ENCODE data around the gene WDR62.
A peak's percentile ranks its signal among the peaks of the same experiment; 100 is the strongest.
"Not testable (repeated sequence)": the region's sequence is repeated elsewhere in the genome, so short reads cannot be mapped to it uniquely, and the experiment has no call there.

WDR62 gene

DNA sequence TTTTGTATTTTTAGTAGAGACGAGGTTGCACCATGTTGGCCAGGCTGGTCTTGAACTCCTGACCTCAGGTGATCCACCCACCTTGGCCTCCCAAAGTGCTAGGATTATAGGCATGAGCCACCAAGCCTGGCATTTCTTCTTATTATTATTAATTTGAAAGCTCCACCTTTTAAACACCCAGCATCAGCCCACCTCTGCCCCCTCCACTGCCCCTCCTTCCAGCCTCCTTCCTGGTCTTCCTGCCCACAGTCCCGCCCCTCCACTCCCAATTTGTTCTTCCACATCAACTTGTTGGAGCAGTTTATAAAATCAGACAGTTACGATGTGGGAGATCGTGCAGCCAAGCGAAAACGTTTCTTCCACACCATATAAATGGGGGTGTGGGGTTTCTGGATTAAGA, 14.2 kb upstream of the WDR62 start:
- no peak for DNase-seq (ENCODE audit: low read depth)

- not testable (repeated sequence) for DNase-seq (ENCODE audit: low read depth)
Observed at GRCh38 chr19:36041092-36041491, 13.6 kb upstream of the WDR62 start.

DNA sequence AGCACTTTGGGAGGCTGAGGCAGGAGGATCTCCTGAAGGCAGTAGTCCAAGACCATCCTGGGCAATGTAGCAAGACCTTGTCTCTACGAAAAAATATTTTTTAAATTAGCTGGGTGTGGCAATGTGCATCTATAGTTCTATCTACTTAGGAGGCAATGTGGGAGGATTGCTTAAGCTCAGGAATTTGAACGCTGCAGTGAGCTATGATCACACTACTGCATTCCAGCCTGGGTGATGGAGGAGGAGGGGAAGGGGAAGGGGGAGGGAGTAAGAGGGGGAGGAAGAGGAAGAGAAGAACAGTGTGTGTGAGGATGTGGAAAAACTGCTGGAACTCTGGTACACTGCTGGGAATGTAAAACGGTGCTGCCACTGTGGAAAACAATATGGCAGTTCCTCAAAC, 12.9 kb upstream of the WDR62 start:
- DNase-seq (ENCODE audit: low read depth): peak; percentile 45

DNA sequence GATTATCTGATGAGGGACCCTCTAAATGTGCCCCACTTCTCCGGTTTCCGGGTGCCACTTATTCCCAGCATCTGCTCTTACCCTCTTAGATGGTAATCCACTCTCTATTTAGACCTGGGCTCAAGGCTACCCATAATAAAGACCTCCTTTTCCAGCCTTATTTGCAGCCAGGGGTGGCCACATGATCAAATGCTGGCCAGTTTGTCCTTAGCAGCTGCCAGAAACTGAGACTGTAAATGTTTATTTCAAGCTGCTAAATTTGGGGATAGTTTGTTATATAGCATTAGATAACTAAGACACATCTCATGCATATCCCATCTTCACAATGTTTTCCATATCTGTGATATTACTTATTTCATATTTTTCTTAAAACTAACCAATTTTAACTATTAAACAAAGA, 10.7 kb upstream of the WDR62 start:
- no peak for DNase-seq (ENCODE audit: low read depth)

DNA sequence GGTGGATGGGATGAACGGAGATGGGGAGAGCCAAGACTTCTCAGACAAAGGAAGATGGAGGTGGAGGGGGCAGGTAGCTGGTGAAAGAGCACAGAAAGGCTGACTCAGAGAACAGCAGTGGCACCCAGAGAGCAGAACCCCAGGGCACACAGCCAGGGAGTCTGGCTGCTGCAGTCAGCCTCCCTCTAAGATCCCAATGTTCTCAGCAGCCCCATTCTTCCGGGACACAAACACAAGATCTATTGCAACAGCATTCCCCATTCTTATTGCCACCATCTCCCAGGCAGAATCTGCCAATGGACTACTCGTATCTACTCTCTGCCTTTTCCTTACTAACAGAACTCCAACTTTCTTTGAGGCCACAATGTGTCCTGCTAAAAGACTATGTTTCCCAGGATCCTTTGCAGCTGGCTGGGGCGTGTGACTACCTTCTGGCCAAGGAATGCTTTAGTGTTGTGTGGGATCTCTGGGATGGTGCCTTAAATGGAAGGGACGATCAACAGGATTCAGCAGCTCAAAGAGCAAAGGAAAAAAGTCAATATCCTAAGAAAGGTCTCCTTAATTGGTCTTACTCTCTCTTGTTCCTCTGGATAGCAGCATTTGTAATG, 8.2 kb upstream of the WDR62 start:
- DNase-seq (ENCODE audit: low read depth): no peak

GRCh38 chr19:36047835-36048234, 6.9 kb upstream of the WDR62 start:
- no peak for DNase-seq (ENCODE audit: low read depth)

DNA sequence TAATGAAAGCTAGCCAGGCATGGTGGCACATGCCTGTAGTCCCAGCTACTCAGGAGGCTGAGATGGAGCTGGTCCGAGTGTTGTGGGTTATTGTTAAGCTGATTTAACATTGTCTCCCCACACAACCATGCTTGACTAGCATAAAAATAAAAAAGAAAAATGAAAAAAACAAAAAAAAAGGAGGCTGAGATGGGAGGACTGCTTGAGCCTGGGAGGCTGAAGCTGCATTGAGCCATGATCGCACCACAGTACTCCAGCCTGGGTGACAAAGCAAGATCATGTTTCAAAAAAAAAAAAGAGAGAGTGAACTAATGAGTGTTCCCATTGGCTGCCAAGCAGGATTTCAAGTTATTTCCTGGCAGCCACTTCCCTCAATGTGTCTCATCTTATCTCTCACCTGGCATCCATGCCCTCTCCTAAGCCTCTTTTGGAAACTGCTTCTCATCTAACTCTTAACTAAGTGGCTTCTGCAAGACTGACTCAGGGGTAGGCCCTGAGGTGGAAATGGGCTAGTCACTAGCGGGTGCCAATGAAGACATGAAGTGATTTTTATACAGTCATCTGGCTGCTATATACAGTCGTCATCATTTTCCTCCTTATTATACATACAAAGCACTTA, 5.5 kb upstream of the WDR62 start:
- DNase-seq (ENCODE audit: low read depth): no peak

GRCh38 chr19:36051236-36051635, 3.5 kb upstream of the WDR62 start:
- DNase-seq (ENCODE audit: low read depth): no peak

DNA sequence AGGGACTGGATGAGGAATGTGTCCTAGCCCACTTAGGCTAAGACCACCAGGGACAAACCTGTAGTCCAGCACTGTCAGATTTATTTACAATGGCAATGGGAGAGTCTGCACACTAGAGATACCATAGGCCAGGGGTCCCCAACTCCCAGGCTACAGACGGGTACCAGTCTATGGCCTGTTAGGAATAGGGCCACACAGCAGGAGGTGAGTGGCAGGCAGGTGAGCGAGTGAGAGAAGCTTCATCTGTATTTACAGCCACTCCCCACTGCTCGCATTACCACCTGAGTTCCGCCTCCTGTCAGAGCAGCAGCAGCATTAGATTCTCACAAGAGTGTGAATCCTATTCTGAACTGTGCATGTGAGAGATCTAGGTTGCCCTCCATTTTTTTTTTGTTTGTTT, 3.1 kb upstream of the WDR62 start:
- DNase-seq (ENCODE audit: low read depth): no peak

- DNase-seq (ENCODE audit: low read depth): peak; percentile 99
Observed at GRCh38 chr19:36054119-36054732, 471 bp upstream of the WDR62 start, which contains the start of gene THAP8. Gene THAP8, minus strand, starts transcription at chr19:36054285. Its CDS starts 68 bp downstream, at chr19:36054217.

- DNase-seq (ENCODE audit: low read depth): no peak
Observed at GRCh38 chr19:36058481-36059179, 3.9 kb downstream of the WDR62 start.

DNA sequence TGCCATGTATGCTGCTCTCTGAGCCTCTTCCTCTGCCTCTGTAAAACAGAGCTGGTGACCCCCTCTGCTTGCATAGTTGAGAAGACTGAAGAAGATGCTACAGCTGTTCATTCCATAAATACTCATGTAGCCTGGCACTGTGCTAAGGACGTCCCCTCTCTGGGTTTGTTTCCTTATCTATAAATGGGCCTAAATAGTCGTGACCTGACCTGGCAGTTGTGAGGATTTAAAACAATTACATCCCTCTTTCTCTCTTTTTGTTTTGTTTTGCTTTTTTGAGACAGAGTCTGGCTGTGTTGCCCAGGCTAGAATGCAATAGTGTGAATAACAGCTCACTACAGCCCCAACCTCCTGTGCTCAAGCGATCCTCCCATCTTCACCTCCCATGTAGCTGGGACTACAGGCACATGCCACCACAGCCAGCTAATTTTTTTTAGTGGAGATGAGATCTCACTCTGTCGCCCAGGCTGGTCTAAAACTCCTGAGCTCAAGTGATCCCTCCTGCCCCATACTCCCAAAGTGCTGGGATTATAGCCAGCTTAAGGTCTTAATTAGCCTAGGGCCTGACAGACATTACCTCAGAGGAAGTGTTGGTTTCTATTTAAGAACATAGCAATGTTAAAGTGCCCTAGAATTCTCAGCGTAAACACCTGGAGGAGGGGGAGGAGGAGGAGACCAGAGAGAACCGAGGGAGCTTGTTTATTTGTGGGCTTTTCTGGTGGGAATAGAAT, 4.6 kb downstream of the WDR62 start:
- DNase-seq (ENCODE audit: low read depth): no peak

- DNase-seq (ENCODE audit: low read depth): peak; percentile 28
Observed at GRCh38 chr19:36060430-36060829, 5.7 kb downstream of the WDR62 start.

DNA sequence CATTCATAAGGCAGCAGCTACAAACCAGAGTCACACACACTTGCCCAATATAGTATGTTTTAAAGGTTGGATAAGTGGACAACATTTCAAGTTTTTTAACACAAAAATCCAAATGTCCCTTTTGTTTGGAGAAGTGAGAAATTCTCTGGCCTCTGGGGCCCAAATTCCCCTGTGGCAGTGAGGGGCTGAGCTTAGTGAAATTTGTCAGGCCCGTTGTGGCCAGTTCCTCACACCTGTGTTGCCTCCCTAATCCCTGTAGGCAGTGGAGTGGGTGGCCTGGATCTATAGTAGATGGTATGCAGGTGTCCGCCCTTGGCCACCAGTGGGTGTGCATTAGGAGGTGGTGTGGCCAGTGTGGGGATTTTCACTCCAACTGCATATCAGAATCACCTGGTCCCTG, 6.7 kb downstream of the WDR62 start:
- DNase-seq (ENCODE audit: low read depth): no peak

- DNase-seq (ENCODE audit: low read depth): no peak
Observed at GRCh38 chr19:36064826-36065225, 10.1 kb downstream of the WDR62 start.

DNA sequence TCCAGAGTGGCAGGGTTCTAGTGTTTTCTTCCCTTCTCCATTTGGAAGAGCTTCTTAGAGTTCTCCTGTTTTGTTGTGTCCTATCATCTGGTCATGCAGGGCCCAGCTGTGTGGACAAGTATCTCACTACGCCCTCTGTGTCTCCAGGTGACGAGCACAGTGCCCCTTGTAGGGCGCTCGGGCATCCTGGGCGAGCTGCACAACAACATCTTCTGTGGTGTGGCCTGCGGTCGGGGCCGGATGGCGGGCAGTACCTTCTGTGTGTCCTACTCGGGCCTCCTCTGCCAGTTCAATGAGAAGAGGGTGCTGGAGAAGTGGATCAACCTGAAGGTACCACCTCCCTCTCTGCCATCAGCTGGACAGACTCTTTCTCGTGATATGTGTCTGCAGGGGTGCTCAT, 13.0 kb downstream of the WDR62 start:
- DNase-seq (ENCODE audit: low read depth): no peak

DNA sequence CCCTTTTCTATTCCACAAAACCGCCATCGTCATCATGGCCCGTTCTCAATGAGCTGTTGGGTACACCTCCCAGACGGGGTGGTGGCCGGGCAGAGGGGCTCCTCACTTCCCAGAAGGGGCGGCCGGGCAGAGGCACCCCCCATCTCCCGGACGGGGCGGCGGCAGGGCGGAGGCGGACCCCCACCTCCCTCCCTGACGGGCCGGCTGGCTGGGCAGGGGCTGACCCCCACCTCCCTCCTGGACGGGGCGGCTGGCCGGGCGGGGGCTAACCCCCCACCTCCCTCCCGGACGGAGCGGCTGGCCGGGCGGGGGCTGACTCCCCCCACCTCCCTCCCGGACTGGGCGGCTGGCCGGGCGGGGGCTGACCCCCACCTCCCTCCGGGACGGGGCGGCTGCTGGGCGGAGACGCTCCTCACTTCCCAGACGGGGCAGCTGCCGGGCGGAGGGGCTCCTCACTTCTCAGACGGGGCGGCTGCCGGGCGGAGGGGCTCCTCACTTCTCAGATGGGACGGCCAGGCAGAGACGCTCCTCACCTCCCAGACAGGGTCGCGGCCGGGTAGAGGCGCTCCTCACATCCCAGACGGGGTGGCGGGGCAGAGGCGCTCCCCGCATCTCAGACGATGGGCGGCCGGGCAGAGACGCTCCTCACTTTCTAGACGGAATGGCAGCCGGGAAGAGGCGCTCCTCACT, 14.3 kb downstream of the WDR62 start:
- DNase-seq (ENCODE audit: low read depth): not testable (repeated sequence)

- no peak for DNase-seq (ENCODE audit: low read depth)
Observed at GRCh38 chr19:36072081-36072480, 17.4 kb downstream of the WDR62 start.

- no peak for DNase-seq (ENCODE audit: low read depth)
Observed at GRCh38 chr19:36073121-36073876, 18.6 kb downstream of the WDR62 start.

DNA sequence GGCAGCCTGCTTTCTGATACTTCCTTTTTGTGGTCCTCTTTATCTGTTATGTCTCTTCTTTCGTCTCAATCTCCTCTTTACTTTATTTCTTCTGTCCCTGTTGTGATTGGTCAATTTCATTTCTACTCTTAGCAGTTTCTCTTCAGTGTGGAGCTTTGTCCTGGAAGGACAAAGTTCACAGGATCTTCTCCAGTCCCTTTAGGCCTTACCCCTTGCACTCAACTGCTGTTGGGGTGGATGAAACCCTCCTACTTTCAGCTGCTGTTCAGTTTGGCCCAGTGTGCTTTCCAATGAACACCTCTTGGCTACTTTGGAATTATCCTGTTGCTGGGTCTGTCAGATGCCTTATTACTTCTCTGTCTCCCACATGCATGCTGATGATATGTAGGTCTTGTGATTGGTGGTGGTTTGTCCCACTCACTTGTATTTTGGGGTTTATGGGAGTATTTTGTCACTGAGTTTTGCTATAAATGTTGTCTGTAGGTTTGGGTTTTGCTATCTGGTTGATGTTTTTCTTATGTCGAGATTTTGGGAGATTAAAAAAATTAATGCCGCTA, 24.8 kb downstream of the WDR62 start:
- DNase-seq (ENCODE audit: low read depth): no peak

GRCh38 chr19:36081385-36081784, 26.7 kb downstream of the WDR62 start:
- DNase-seq (ENCODE audit: low read depth): no peak
